ENCODE measurements around the gene KIF3A.

Gene KIF3A

GRCh38 chr5:132729896-132730295, 7.5 kb downstream of the KIF3A start:
- Histone ChIP-seq H3K4me3 (ENCODE audit: low read length) (no peak overlapping the region), H4K20me1 (ENCODE audit: control insufficient read depth, insufficient read depth, low read depth, low read length) (no peaks in the 10 kb centered on the region), H3K27me3 (ENCODE audit: control insufficient read depth, low read length) (no peaks in the 10 kb centered on the region), H3F3A (ENCODE audit: control insufficient read depth, insufficient read depth) (0 out of 2 replicates have a peak, but pooled peaks cover 3% of the 10 kb centered on the region), H3K4me2 (ENCODE audit: low read length) (no peak overlapping the region), H3K27ac (ENCODE audit: low read depth, low read length) (no peak overlapping the region), H3K9me2 (replicated peaks; ENCODE audit: control insufficient read depth, low read length) (no peaks in the 10 kb centered on the region), H3K79me2 (ENCODE audit: control insufficient read depth, low read length) (no peaks in the 10 kb centered on the region), H3K36me3 (ENCODE audit: control insufficient read depth, low read length) (0 out of 2 replicates have a peak, but pooled peaks cover 3% of the 10 kb centered on the region), H3K9me3 (ENCODE audit: control insufficient read depth, insufficient read depth, low read length) (no peaks in the 10 kb centered on the region), H3K4me1 (ENCODE audit: control insufficient read depth, low read length) (no peaks in the 10 kb centered on the region)
- TF ChIP-seq EZH2phosphoT487 (IDR thresholded peaks at IDR 0.05; ENCODE audit: borderline replicate concordance, low read length), result no peak
- TF ChIP-seq, protein P1, sequence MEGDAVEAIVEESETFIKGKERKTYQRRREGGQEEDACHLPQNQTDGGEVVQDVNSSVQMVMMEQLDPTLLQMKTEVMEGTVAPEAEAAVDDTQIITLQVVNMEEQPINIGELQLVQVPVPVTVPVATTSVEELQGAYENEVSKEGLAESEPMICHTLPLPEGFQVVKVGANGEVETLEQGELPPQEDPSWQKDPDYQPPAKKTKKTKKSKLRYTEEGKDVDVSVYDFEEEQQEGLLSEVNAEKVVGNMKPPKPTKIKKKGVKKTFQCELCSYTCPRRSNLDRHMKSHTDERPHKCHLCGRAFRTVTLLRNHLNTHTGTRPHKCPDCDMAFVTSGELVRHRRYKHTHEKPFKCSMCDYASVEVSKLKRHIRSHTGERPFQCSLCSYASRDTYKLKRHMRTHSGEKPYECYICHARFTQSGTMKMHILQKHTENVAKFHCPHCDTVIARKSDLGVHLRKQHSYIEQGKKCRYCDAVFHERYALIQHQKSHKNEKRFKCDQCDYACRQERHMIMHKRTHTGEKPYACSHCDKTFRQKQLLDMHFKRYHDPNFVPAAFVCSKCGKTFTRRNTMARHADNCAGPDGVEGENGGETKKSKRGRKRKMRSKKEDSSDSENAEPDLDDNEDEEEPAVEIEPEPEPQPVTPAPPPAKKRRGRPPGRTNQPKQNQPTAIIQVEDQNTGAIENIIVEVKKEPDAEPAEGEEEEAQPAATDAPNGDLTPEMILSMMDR (IDR thresholded peaks at IDR 0.05; ENCODE audit: low read depth, low read length, poor library complexity, severe bottlenecking), result no peak

- TF ChIP-seq, protein P1 (IDR thresholded peaks at IDR 0.05; ENCODE audit: low read depth, low read length, poor library complexity, severe bottlenecking), result no peak
- TF ChIP-seq EZH2phosphoT487 (IDR thresholded peaks at IDR 0.05; ENCODE audit: borderline replicate concordance, low read length), result no peak
Measured at GRCh38 chr5:132725745-132726144, 11.6 kb downstream of the KIF3A start.

GRCh38 chr5:132718544-132719312, 18.6 kb downstream of the KIF3A start:
- H4K20me1 ChIP-seq (ENCODE audit: control insufficient read depth, insufficient read depth, low read depth, low read length), result no peaks in the 10 kb centered on the region
- H3K9me2 ChIP-seq (replicated peaks; ENCODE audit: control insufficient read depth, low read length), result no peaks in the 10 kb centered on the region
- no peaks in the 10 kb centered on the region for H3K9me3 ChIP-seq (ENCODE audit: control insufficient read depth, insufficient read depth, low read length)

More at GRCh38 chr5:132725745-132726144, 11.6 kb downstream of the KIF3A start:
- Histone ChIP-seq H3K4me1 (ENCODE audit: control insufficient read depth, low read length) (no peaks in the 10 kb centered on the region), H3K9me3 (ENCODE audit: control insufficient read depth, insufficient read depth, low read length) (no peaks in the 10 kb centered on the region), H3F3A (ENCODE audit: control insufficient read depth, insufficient read depth) (0 out of 2 replicates have a peak, but pooled peaks cover 3% of the 10 kb centered on the region), H3K27me3 (ENCODE audit: control insufficient read depth, low read length) (no peaks in the 10 kb centered on the region), H3K4me3 (ENCODE audit: low read length) (no peak overlapping the region), H3K4me2 (ENCODE audit: low read length) (no peak overlapping the region), H3K27ac (ENCODE audit: low read depth, low read length) (no peak overlapping the region), H3K79me2 (ENCODE audit: control insufficient read depth, low read length) (no peaks in the 10 kb centered on the region), H4K20me1 (ENCODE audit: control insufficient read depth, insufficient read depth, low read depth, low read length) (no peaks in the 10 kb centered on the region), H3K9me2 (replicated peaks; ENCODE audit: control insufficient read depth, low read length) (no peaks in the 10 kb centered on the region), H3K36me3 (ENCODE audit: control insufficient read depth, low read length) (0 out of 2 replicates have a peak, but pooled peaks cover 3% of the 10 kb centered on the region)

More at GRCh38 chr5:132718544-132719312, 18.6 kb downstream of the KIF3A start:
- H3K4me1 ChIP-seq (ENCODE audit: control insufficient read depth, low read length), result no peaks in the 10 kb centered on the region
- H3K36me3 ChIP-seq (ENCODE audit: control insufficient read depth, low read length), result peaks cover 10% of the 10 kb centered on the region
- no peak overlapping the region for H3K4me2 ChIP-seq (ENCODE audit: low read length)
- H3F3A ChIP-seq (ENCODE audit: control insufficient read depth, insufficient read depth), result 0 out of 2 replicates have a peak, but pooled peaks cover 2% of the 10 kb centered on the region
- H3K4me3 ChIP-seq (ENCODE audit: low read length), result no peak overlapping the region
- H3K79me2 ChIP-seq (ENCODE audit: control insufficient read depth, low read length), result no peaks in the 10 kb centered on the region
- H3K27me3 ChIP-seq (ENCODE audit: control insufficient read depth, low read length), result no peaks in the 10 kb centered on the region
- TF ChIP-seq, protein P1 (IDR thresholded peaks at IDR 0.05; ENCODE audit: low read depth, low read length, poor library complexity, severe bottlenecking), result no peak
- no peak for TF ChIP-seq EZH2phosphoT487 (IDR thresholded peaks at IDR 0.05; ENCODE audit: borderline replicate concordance, low read length)
- no peak overlapping the region for H3K27ac ChIP-seq (ENCODE audit: low read depth, low read length)
